GM21526 (cell line): ENCODE measurements around the gene ALDH3B2.
"Not testable (repeated sequence)": the region's sequence is repeated elsewhere in the genome, so short reads cannot be mapped to it uniquely, and the experiment has no call there.

ENCODE experiments used
- ATAC-seq: cut with Tn5 transposase; IDR thresholded peaks from one replicate; pipeline ENCODE4 v1.9.1; 2021; ENCODE audit warnings: moderate library complexity; ENCODE audit not compliant: unreplicated experiment, low FRiP score

ALDH3B2 gene

GRCh38 chr11:67645521-67646461 is 28.6 kb downstream of the ALDH3B2 start:
- no peak for ATAC-seq

- ATAC-seq = no peak
Observed at GRCh38 chr11:67644472-67645418, 29.7 kb downstream of the ALDH3B2 start.

- ATAC-seq = no peak
Observed at GRCh38 chr11:67644042-67644441, 30.4 kb downstream of the ALDH3B2 start.

- no peak for ATAC-seq
Observed at GRCh38 chr11:67642173-67643120, 32.0 kb downstream of the ALDH3B2 start.

GRCh38 chr11:67641338-67642172 is 32.9 kb downstream of the ALDH3B2 start:
- no peak for ATAC-seq

- no peak for ATAC-seq
Observed at GRCh38 chr11:67640758-67641337, 33.6 kb downstream of the ALDH3B2 start.

GRCh38 chr11:67640021-67640757 is 34.2 kb downstream of the ALDH3B2 start:
- no peak for ATAC-seq

- ATAC-seq = no peak
Observed at GRCh38 chr11:67639438-67639859, 35.0 kb downstream of the ALDH3B2 start, which contains the start of gene TBX10. Gene TBX10, minus strand, starts transcription at chr11:67639763. Its CDS starts 291 bp downstream, at chr11:67639472.

- ATAC-seq = no peak
Observed at GRCh38 chr11:67638535-67639437, 35.6 kb downstream of the ALDH3B2 start.

GRCh38 chr11:67637441-67637840 is 37.0 kb downstream of the ALDH3B2 start:
- not testable (repeated sequence) for ATAC-seq

- no peak for ATAC-seq
Observed at GRCh38 chr11:67636962-67637361, 37.5 kb downstream of the ALDH3B2 start.

- no peak for ATAC-seq
Observed at GRCh38 chr11:67635231-67635521, 39.2 kb downstream of the ALDH3B2 start.

- no peak for ATAC-seq
Observed at GRCh38 chr11:67634366-67635230, 39.8 kb downstream of the ALDH3B2 start.

GRCh38 chr11:67633758-67634365 is 40.6 kb downstream of the ALDH3B2 start:
- ATAC-seq = no peak

- no peak for ATAC-seq
Observed at GRCh38 chr11:67632982-67633755, 41.3 kb downstream of the ALDH3B2 start.
